Right renal pelvis (tissue), 4 donors: ENCODE data around the gene HOXA13. TPM values are rescaled to one million over a fixed set of nuclear protein-coding genes. Genes with fewer than 3 reads are reported as not detected.

Source experiments
- DNase-seq, 4 donors: peaks; one replicate each; pipeline ENCODE4 v3.0.0-alpha.2; 2013; ENCODE audit warnings: low read depth in 4 of 4, low spot score in 3 of 4, missing footprints in 1 of 4
- polyA plus RNA-seq, 4 donors: library from polyadenylated mRNA; unstranded; fragments of 120-200 nt; gene quantifications; one replicate each; pipeline ENCODE4 v1.2.1, GENCODE V29; 2013; ENCODE audit not compliant: insufficient read length in 4 of 4

Gene HOXA13
- polyA plus RNA-seq, result under 1 TPM in 2 of 4 donors, not detected in 2; 0.01 to 0.06 TPM

- DNase-seq, result no peak
Observed at GRCh38 chr7:27199849-27200760, at the start of gene HOXA13. Gene HOXA13 (minus strand): TSS chr7:27200091. CDS start chr7:27200077, 14 bp downstream.

- DNase-seq, result no peak
Observed at GRCh38 chr7:27248911-27249723, 49.2 kb upstream of the HOXA13 start.

DNA sequence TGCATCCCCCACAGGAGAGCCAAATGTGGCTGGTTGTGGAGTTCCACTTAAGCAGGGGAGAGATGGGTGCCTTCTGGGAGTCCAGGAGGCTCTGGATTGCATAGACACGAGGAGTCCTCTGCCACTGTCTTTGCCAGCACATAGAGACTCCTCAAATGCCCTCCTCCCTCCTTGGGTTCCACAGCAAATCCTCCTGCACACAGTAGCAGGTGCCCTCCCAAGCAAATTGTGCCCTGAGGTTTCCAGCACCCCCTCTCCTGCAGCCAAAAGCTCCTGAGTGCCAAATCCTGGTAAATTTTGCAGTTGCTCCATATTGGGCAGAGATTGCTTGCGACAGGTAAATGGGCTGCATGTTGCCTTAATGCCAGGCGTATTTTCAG is 48.5 kb upstream of the HOXA13 start:
- no peak for DNase-seq

GRCh38 chr7:27247452-27248426 is 47.8 kb upstream of the HOXA13 start:
- DNase-seq, result no peak

- DNase-seq, result no peak
Observed at GRCh38 chr7:27247000-27247399, 47.1 kb upstream of the HOXA13 start.

GRCh38 chr7:27245798-27246691 is 46.2 kb upstream of the HOXA13 start:
- DNase-seq, result no peak

DNA sequence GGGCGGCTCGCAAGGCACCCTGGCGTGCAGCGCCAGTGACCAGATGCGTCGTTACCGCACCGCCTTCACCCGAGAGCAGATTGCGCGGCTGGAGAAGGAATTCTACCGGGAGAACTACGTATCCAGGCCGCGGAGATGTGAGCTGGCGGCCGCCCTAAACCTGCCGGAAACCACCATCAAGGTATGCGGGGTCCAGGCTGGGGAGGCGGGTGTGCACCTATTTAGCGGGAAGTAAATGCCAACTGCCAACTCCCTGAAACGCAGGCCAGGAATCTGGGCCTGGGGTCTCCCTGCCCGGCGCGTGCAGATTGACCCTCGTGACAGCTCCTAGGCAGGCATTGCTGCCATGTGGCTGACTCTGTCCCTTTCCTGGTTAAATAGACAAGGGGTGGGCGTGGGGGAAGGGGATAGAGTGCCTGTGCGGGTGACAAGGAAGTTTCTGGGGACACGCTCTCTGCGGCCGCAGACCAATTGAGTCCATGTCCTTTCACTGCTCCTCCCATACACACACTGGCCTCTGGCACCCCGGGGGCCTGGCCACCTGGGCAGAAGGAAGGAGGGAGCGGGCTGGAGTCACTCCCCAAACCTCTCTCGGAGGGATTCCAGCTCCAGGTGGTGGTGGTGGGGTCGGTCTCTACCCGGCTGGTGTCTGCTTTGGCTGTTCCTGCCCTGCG is 45.4 kb upstream of the HOXA13 start:
- DNase-seq, result no peak

DNA sequence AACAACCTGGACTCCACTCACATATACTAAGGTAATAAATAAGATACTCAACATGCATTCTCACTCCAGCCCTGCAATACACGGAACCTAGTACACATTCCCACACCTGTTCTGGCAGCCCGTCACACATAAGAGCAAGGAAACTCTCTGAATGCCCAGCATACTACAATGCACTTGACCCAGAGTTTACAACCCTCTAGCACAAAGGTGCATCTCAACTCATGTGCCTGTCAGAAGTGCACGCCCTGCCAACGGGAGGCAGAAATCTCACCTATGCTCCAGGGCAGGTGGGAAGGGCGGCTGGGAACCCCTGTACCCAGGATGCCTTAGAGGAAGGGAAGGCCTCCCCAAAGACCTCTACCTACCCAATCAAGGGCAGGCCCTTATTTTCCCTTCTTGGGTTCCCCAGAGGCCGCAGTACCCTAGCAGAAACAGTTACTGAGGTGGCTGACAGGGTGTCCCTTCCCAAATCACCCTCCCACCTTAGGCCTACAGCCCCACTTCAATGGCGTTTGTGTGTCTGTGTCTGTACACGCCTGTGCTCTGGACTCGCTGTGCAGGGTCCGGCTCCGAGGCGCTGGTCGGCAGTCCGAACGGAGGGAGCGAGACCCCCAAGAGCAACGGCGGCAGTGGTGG is 44.7 kb upstream of the HOXA13 start:
- DNase-seq, result no peak

DNA sequence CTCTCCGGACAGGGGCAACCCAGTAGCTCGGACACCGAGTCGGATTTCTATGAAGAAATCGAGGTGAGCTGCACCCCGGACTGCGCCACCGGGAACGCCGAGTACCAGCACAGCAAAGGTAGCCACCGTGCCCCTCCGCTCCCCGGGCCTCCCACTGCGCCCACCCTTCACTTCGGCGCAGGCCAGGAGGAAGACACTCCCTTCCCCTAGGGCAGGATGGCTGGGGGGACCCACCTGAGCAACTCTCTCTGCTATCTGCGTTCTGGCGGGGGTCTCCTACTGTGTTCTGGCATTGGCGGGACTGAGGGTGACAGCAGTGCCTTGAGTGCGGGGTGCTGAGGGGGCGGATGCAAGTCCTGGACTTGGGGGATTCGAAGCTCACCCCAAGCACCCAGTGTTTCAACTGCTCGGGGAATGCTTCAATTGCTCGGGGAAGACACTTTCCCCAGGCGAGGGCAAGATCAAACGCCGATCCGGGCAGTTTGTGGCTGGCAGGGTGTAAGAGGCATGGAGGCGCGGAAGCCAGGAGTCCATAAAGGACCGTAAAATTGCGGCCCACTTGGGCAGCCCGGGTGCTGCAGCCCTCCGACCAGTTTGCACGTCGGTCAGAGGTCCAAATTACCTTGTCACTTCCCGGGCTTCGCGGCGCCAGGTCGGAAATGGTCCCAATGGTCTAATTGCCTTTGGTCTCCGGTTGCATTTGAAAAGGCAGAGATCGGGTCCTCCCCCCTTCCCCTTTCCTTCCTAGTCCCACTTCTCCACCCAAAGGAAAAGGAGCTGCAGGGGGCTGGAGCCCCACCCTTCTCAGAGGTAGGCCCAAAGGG is 43.7 kb upstream of the HOXA13 start:
- DNase-seq, result no peak

GRCh38 chr7:27242555-27243339 is 42.9 kb upstream of the HOXA13 start, which contains the start of gene EVX1:
Gene EVX1 (plus strand): TSS chr7:27242802. CDS start chr7:27243031, 229 bp downstream.
- DNase-seq, result no peak

DNA sequence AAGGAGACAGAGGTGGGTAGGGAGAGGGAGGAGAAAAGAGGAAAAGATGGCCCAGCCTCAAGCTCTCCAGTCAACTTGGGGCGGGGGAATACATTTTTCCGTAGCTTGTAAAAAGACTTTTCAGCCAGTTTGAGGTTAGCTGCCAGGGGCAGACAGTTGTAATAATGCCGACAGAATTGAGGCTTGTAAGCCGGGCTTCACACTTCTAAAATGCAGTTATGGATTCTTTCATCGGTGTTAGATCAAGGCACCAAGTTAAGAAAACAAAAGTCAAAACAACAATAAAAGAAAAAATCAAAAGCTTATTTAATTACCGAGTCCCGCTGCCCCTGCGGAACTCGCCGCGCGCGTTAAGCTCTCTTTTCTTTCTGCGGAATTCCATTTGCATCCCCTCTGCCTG is 42.3 kb upstream of the HOXA13 start:
- no peak for DNase-seq

- DNase-seq, result no peak
Observed at GRCh38 chr7:27241189-27242056, 41.5 kb upstream of the HOXA13 start.

DNA sequence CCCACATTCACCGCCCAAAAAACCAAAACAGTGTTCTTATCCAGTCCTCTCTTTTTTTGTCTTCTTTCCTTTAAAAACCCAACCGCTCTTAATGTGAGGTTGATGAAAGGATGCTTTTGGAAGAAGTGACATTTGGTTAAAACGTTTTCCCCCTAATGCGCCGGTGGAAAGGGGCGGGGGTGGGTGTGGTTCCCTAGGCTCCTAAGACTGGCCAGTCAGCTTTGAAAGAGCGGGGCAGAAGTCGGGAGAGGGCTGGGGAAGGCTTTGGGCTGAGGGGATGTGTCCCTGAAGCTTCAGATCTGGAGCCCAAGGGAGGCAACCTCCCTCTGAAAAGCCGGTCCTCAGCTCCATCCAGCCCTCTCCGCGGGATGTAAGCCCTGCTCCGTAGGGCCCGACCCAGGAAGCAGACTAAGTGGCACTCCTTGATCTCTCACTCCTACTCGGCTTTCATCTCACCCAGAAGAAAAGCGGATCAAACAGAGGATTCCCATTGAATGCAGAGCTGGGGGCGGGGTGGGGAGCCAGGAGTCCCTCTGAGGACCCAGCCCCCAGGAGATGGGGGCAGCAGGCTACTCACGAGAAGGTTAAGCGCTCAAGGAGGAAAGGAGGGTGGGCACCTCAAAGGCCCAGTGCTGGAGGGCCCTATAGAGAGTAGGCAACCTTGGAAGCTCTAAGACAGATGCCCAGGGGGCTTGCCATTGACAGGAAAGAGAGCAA is 40.3 kb upstream of the HOXA13 start:
- DNase-seq, result no peak

- no peak for DNase-seq
Observed at GRCh38 chr7:27239387-27240014, 39.6 kb upstream of the HOXA13 start.
